Measurements from ENCODE around the gene RHBDD1. TPM values are rescaled to one million over a fixed set of nuclear protein-coding genes. Genes with fewer than 3 reads are reported as not detected.

The RHBDD1 gene
- total and polyA plus RNA-seq, 2 donors from 2014 or later: 8.3 to 49.9 TPM

DNA sequence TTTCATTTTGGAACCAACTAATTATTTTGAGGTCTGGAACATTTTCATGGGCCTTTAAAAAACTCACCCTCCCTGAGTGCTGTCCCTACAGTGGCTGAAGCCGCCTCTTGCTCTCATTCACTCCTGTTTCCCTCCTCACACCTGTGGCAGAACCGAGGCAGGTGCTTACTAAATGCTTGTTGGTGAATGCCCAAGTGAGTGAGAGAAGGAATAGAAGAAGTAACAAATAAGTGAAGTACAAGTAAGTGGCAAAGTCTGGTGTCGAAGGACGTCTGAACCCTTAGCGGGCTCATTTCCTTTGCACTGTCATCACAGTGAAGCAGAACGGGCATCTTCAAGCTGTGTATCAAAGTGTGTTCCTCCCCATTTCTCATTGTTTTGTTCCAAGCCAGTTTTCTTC is 135.2 kb downstream of the RHBDD1 start:
- Histone ChIP-seq H3K4me3 (ENCODE audit: low read length in 3 of 3) (no peak overlapping the region), H3K9ac (ENCODE audit: low read length in 3 of 3) (no peak overlapping the region), H3K4me1 (ENCODE audit: control insufficient read depth in 2 of 3, insufficient read depth in 2 of 3, low read depth in 1 of 3, low read length in 3 of 3) (no peaks in the 10 kb centered on the region), H3K27me3 (ENCODE audit: control insufficient read depth, insufficient read depth, low read length) (no peaks in the 10 kb centered on the region), H3K27ac (ENCODE audit: low read depth in 2 of 2, low read length in 2 of 2) (no peak overlapping the region), H3K9me3 (ENCODE audit: control insufficient read depth in 2 of 3, insufficient read depth in 1 of 3, low read length in 3 of 3) (peaks cover 0 to 4% (median 0%) of the 10 kb centered on the region in 3 donors), H3K36me3 (ENCODE audit: control insufficient read depth in 2 of 3, insufficient read depth in 3 of 3, low read length in 3 of 3) (no peaks in the 10 kb centered on the region)
- DNase-seq (no peak), FAIRE-seq (no peak)
- intact Hi-C loops (cut with DNase I): no loop called here
- no peak for TF ChIP-seq CTCF (IDR thresholded peaks at IDR 0.05; ENCODE audit: borderline replicate concordance, extremely low read depth, insufficient read depth)

DNA sequence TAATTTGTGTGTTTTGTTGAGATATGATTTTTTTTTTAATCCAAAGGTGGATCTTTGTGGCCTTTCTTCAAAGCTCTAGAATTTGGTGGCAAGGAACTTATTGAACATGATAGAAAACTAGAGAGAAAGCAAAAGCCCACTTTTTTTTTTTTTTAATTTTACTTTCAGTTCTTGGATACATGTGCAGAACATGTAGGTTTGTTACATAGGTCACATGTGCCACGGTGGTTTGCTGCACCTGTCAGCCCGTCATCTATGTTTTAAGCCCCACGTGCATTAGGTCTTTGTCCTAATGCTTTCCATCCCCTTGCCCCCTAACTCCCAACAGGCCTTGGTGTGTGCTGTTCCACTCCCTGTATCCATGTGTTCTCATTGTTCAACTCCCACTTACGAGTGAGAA is 135.9 kb downstream of the RHBDD1 start:
- H3K4me1 ChIP-seq (ENCODE audit: control insufficient read depth in 2 of 3, insufficient read depth in 2 of 3, low read depth in 1 of 3, low read length in 3 of 3): no peaks in the 10 kb centered on the region
- no peak overlapping the region for H3K4me3 ChIP-seq (ENCODE audit: low read length in 3 of 3)
- FAIRE-seq: no peak
- no peak for DNase-seq
- peaks cover 0 to 4% (median 0%) of the 10 kb centered on the region in 3 donors for H3K9me3 ChIP-seq (ENCODE audit: control insufficient read depth in 2 of 3, insufficient read depth in 1 of 3, low read length in 3 of 3)
- TF ChIP-seq CTCF (IDR thresholded peaks at IDR 0.05; ENCODE audit: borderline replicate concordance, extremely low read depth, insufficient read depth): no peak
- no peaks in the 10 kb centered on the region for H3K36me3 ChIP-seq (ENCODE audit: control insufficient read depth in 2 of 3, insufficient read depth in 3 of 3, low read length in 3 of 3)
- intact Hi-C loops (cut with DNase I): no loop called here
- no peak overlapping the region for H3K27ac ChIP-seq (ENCODE audit: low read depth in 2 of 2, low read length in 2 of 2)
- H3K27me3 ChIP-seq (ENCODE audit: control insufficient read depth, insufficient read depth, low read length): no peaks in the 10 kb centered on the region
- H3K9ac ChIP-seq (ENCODE audit: low read length in 3 of 3): no peak overlapping the region

- no peak for FAIRE-seq
- H3K4me3 ChIP-seq (ENCODE audit: low read length in 3 of 3): no peak overlapping the region
- H3K9me3 ChIP-seq (ENCODE audit: control insufficient read depth in 2 of 3, insufficient read depth in 1 of 3, low read length in 3 of 3): no peaks in the 10 kb centered on the region
- H3K27me3 ChIP-seq (ENCODE audit: control insufficient read depth, insufficient read depth, low read length): no peaks in the 10 kb centered on the region
- no peak for TF ChIP-seq CTCF (IDR thresholded peaks at IDR 0.05; ENCODE audit: borderline replicate concordance, extremely low read depth, insufficient read depth)
- DNase-seq: no peak
- H3K9ac ChIP-seq (ENCODE audit: low read length in 3 of 3): no peak overlapping the region
- intact Hi-C loops (cut with DNase I): no loop called here
- H3K4me1 ChIP-seq (ENCODE audit: control insufficient read depth in 2 of 3, insufficient read depth in 2 of 3, low read depth in 1 of 3, low read length in 3 of 3): no peaks in the 10 kb centered on the region
- no peak overlapping the region for H3K27ac ChIP-seq (ENCODE audit: low read depth in 2 of 2, low read length in 2 of 2)
- H3K36me3 ChIP-seq (ENCODE audit: control insufficient read depth in 2 of 3, insufficient read depth in 3 of 3, low read length in 3 of 3): no peaks in the 10 kb centered on the region
Observed at GRCh38 chr2:226973816-226974215, 138.0 kb downstream of the RHBDD1 start.

DNA sequence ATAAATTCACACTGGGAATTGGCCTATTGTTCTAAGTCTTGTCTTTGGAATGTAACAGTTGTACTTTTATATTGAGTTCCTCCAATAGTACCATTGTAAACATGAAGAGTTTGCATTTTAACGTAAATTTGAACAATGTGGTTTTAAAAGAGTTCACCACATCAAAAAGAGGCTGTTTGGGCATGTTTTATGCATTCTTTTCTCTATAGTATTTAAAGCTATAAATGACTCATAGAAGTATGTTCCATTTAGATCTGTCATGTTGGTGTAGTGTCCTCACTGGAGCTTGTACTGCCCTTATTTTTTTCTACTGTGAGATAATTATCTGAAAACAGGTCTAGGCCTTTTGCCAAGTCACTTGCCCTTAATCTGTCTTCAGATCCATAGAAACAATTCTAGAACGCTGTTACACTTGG is 141.9 kb downstream of the RHBDD1 start:
- no peak for FAIRE-seq
- no peak for TF ChIP-seq CTCF (IDR thresholded peaks at IDR 0.05; ENCODE audit: borderline replicate concordance, extremely low read depth, insufficient read depth)

More for the DNA sequence above, 141.9 kb downstream of the RHBDD1 start:
- H3K36me3 ChIP-seq (ENCODE audit: control insufficient read depth in 2 of 3, insufficient read depth in 3 of 3, low read length in 3 of 3): no peaks in the 10 kb centered on the region
- no peak overlapping the region for H3K9ac ChIP-seq (ENCODE audit: low read length in 3 of 3)
- intact Hi-C loops (cut with DNase I): no loop called here
- no peaks in the 10 kb centered on the region for H3K27me3 ChIP-seq (ENCODE audit: control insufficient read depth, insufficient read depth, low read length)
- H3K9me3 ChIP-seq (ENCODE audit: control insufficient read depth in 2 of 3, insufficient read depth in 1 of 3, low read length in 3 of 3): no peaks in the 10 kb centered on the region
- H3K4me1 ChIP-seq (ENCODE audit: control insufficient read depth in 2 of 3, insufficient read depth in 2 of 3, low read depth in 1 of 3, low read length in 3 of 3): no peaks in the 10 kb centered on the region
- no peak overlapping the region for H3K4me3 ChIP-seq (ENCODE audit: low read length in 3 of 3)
- no peak overlapping the region for H3K27ac ChIP-seq (ENCODE audit: low read depth in 2 of 2, low read length in 2 of 2)
- no peak for DNase-seq

Data from kidney (tissue), 14 donors.